Measurements from ENCODE around the gene MCRS1.
A peak's percentile ranks its signal among the peaks of the same experiment; 100 is the strongest.

Gene MCRS1

DNA sequence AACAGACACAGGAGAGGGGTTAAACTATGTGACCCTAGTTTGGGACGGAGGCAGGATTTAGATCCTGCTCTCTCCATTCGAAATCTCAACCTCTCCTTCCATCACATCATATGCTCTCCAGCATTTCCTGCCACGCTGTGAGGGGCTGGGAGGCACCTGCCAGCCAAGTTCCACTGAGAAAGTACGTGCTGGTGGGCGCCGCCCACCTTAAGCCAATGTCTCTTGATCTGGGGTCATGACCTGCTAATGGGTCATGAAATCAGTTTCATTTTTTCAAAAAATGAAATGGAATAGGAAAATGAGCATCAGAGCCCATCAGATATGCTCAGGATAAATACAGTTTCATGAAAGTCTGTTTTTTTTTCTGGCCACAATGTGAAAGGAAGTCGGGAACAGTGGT lies 7.2 kb downstream of the MCRS1 start:
- no peak overlapping the region for H3K4me3 ChIP-seq (ENCODE audit: low read length)
- TF ChIP-seq, protein P1, sequence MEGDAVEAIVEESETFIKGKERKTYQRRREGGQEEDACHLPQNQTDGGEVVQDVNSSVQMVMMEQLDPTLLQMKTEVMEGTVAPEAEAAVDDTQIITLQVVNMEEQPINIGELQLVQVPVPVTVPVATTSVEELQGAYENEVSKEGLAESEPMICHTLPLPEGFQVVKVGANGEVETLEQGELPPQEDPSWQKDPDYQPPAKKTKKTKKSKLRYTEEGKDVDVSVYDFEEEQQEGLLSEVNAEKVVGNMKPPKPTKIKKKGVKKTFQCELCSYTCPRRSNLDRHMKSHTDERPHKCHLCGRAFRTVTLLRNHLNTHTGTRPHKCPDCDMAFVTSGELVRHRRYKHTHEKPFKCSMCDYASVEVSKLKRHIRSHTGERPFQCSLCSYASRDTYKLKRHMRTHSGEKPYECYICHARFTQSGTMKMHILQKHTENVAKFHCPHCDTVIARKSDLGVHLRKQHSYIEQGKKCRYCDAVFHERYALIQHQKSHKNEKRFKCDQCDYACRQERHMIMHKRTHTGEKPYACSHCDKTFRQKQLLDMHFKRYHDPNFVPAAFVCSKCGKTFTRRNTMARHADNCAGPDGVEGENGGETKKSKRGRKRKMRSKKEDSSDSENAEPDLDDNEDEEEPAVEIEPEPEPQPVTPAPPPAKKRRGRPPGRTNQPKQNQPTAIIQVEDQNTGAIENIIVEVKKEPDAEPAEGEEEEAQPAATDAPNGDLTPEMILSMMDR (conservative IDR thresholded peaks at IDR 0.05; ENCODE audit: low read depth, low read length), result no peak
- DNase-seq (ENCODE audit: low read depth), result no peak

DNA sequence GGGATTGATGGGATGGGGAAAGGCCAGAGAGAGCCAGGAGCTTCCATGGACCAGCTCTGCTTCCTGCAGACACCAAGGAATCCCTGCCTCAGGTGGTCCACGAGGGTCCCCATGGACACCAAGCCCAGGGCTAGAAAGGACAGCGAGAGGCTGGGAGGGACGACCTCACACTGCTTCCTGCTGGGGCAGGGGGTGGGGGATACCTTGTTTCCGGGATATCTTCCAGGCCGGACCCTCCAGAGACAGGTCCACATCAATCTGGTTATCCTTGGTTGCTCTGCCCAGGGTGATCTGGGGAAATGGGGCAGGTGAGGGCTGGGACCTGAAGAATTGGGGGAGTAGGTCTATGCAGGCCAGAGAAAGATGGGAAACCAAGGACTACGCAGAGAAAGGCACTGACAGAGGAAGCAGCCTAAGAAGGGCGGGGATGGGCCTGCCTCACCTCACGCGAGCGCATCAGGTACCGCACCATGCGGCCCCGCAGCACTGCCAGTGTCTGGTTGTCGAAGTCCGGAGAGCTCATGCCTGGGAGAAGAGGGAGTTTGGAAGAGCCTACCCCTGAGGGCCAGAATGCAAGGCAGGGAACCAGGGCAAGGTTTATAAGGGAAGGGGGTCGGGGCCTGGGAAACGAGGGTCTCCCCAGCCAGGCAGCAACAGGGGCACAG lies 8.8 kb downstream of the MCRS1 start:
- no peak for DNase-seq (ENCODE audit: low read depth)
- H3K4me3 ChIP-seq (ENCODE audit: low read length), result no peak overlapping the region

DNA sequence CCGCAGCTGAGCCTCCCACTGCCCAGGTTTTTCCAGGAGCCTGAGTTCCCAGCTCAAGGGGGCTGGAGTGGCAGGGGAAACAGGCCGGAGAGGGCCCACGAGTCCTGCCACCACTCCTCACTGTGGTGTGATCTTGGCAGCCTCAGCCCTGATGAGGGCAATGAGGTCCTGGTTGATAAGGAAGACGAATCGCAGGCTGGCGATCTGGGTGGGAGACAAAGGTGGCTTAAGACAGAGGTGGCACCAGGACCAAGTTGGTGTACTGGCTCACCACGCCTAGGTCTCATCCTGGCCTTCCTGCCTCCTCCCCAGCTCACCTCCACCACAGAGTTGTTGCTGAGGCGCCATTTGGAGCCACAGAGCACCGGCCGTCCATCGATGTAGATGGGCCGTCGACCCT lies 9.4 kb downstream of the MCRS1 start:
- H3K4me3 ChIP-seq (ENCODE audit: low read length), result no peak overlapping the region
- DNase-seq (ENCODE audit: low read depth), result no peak
- TF ChIP-seq, protein P1 (conservative IDR thresholded peaks at IDR 0.05; ENCODE audit: low read depth, low read length), result no peak

More for the DNA sequence above, 8.8 kb downstream of the MCRS1 start:
- TF ChIP-seq, protein P1 (conservative IDR thresholded peaks at IDR 0.05; ENCODE audit: low read depth, low read length), result no peak

DNA sequence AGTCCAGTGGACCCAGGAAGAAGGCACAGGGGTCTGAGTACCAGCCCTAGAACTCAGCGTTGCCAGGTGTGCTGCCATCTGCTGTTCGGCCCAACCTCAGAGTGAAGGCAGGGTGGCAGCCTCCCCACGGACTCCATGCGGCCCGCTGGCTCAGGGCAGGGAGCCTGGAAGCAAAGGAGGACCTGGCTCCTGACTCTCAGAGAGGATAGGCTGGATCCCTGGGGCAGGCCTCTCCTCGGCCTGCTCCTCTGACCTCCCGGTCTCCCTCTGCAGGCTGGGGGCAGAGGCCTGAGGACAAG lies 10.1 kb downstream of the MCRS1 start:
- DNase-seq (ENCODE audit: low read depth), result no peak
- H3K4me3 ChIP-seq (ENCODE audit: low read length), result no peak overlapping the region
- TF ChIP-seq, protein P1 (conservative IDR thresholded peaks at IDR 0.05; ENCODE audit: low read depth, low read length), result peak; percentile 31

DNA sequence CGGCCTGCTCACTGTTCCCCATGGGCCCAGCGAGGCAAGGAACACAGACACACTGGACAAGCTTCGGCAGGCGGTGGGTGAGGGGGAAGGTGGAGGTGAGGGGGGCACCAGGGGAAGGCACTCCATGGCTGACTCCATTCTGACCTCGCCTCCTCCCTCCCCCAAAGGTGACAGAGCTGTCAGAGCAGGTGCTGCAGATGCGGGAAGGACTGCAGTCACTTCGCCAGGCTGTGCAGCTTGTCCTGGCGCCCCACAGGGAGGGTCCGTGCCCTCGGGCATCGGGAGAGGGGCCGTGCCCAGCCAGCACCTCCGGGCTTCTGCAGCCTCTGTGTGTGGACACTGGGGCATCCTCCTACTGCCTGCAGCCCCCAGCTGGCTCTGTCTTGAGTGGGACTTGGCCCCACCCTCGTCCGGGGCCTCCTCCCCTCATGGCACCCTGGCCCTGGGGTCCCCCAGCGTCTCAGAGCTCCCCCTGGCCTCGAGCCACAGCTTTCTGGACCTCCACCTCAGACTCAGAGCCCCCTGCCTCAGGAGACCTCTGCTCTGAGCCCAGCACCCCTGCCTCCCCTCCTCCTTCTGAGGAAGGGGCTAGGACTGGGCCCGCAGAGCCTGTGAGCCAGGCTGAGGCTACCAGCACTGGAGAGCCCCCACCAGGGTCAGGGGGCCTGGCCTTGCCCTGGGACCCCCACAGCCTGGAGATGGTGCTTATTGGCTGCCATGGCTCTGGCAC lies 10.6 kb downstream of the MCRS1 start:
- TF ChIP-seq, protein P1 (conservative IDR thresholded peaks at IDR 0.05; ENCODE audit: low read depth, low read length), result no peak
- H3K4me3 ChIP-seq (ENCODE audit: low read length), result no peak overlapping the region
- no peak for DNase-seq (ENCODE audit: low read depth)

DNA sequence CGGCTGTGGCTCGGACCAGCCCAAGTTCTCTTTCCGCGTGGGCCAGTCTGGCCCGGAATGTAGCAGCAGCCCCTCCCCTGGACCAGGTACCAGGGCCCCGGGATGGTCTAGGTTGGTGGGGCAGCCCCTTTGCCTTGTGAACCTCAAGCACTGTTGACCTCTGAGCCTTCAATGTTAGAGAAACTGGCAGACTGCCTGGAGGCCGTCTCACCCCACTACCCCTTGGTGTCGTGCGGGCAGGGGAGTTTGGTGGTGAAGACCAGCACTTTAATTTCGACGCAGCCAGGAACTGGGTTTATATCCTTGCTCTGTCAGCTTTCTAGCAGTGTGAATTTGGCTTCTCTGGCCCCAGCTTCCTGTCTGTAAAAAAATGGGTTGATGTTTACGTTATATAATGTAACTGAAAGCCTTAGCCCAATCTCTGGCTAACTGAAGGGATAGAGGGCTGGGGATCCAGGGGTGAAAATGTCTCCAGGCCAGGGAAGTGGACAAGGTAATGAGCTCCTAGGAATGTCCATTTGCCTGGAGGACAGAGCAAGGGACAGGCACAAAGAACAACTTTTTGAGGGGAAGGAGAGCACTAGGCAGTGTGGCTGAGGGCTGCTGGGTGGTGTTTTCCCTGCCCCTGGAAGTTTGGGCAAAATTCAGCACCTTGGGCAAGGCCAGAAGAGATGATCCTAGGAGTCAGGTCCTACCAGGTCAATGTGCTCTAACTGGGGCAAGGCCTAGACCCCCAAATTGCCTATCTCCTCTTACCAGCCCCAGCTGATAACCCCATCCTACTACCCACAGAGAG lies 11.4 kb downstream of the MCRS1 start:
- H3K4me3 ChIP-seq (ENCODE audit: low read length), result no peak overlapping the region
- no peak for DNase-seq (ENCODE audit: low read depth)
- TF ChIP-seq, protein P1 (conservative IDR thresholded peaks at IDR 0.05; ENCODE audit: low read depth, low read length), result no peak
